Chondrocyte (in vitro differentiated cells): ENCODE measurements around the gene ITSN1. TPM values are rescaled to one million over a fixed set of nuclear protein-coding genes. Genes with fewer than 3 reads are reported as not detected.
A peak's percentile ranks its signal among the peaks of the same experiment; 100 is the strongest.

Experiments used
- DNase-seq: peaks from one replicate; pipeline ENCODE4 v3.0.0; 2021; ENCODE audit warnings: mixed read lengths, low spot score
- H3K27ac Mint-ChIP-seq: one replicate; pipeline ENCODE4 v1.8.0; 2021; ENCODE audit warnings: mild to moderate bottlenecking, moderate library complexity, mixed read lengths; ENCODE audit not compliant: unreplicated experiment
- H3K27me3 Mint-ChIP-seq: 2 replicates; pipeline ENCODE4 v1.8.0; 2021; ENCODE audit warnings: low read depth, mixed read lengths
- H3K36me3 Mint-ChIP-seq: 2 replicates; pipeline ENCODE4 v1.8.0; 2021; ENCODE audit warnings: low read depth, mixed read lengths
- H3K4me1 Mint-ChIP-seq: 2 replicates; pipeline ENCODE4 v1.8.0; 2021; ENCODE audit warnings: low read depth, mild to moderate bottlenecking, mixed read lengths
- H3K4me3 Mint-ChIP-seq: one replicate; pipeline ENCODE4 v1.8.0; 2021; ENCODE audit warnings: mild to moderate bottlenecking, moderate library complexity, mixed read lengths; ENCODE audit not compliant: unreplicated experiment
- H3K9me3 Mint-ChIP-seq: 2 replicates; pipeline ENCODE4 v1.8.0; 2021; ENCODE audit warnings: low read depth, mixed read lengths
- CTCF ChIP-seq: fragments of 200-600 bp; sonication (generic); IDR thresholded peaks from 2 replicates; pipeline ENCODE4 v1.5.0; 2021; ENCODE audit warnings: antibody characterized with exemption, mild to moderate bottlenecking, moderate library complexity
- total RNA-seq: library from RNA; stranded (reverse); gene quantifications from 3 replicates; pipeline ENCODE4 v1.2.1, GENCODE V29; 2021

Gene ITSN1
- total RNA-seq, 1 donor from 2014 or later = 29.8 TPM

- Mint-ChIP-seq H3K27ac (peak overlapping the region; percentile 86), H3K27me3 (no peaks in the 10 kb centered on the region), H3K4me3 (peak overlapping the region; percentile 37), H3K4me1 (peaks cover 70% of the 10 kb centered on the region), H3K9me3 (no peaks in the 10 kb centered on the region), H3K36me3 (peaks cover 26% of the 10 kb centered on the region)
- no peak for DNase-seq
- TF ChIP-seq CTCF = peak; percentile 64
Measured at GRCh38 chr21:33824156-33824941, 182.0 kb downstream of the ITSN1 start.

GRCh38 chr21:33825419-33825818 is 183.1 kb downstream of the ITSN1 start:
- peaks cover 65% of the 10 kb centered on the region for H3K4me1 Mint-ChIP-seq
- no peak for DNase-seq
- H3K27ac Mint-ChIP-seq = peak overlapping the region; percentile 92
- peaks cover 35% of the 10 kb centered on the region for H3K36me3 Mint-ChIP-seq
- no peak overlapping the region for H3K4me3 Mint-ChIP-seq
- H3K9me3 Mint-ChIP-seq = no peaks in the 10 kb centered on the region
- H3K27me3 Mint-ChIP-seq = no peaks in the 10 kb centered on the region
- TF ChIP-seq CTCF = no peak

GRCh38 chr21:33825915-33826314 is 183.6 kb downstream of the ITSN1 start:
- no peak for DNase-seq
- Mint-ChIP-seq H3K4me3 (no peak overlapping the region), H3K9me3 (no peaks in the 10 kb centered on the region), H3K36me3 (peaks cover 34% of the 10 kb centered on the region), H3K27ac (peak overlapping the region; percentile 92), H3K4me1 (peaks cover 64% of the 10 kb centered on the region), H3K27me3 (no peaks in the 10 kb centered on the region)
- TF ChIP-seq CTCF = no peak

GRCh38 chr21:33828083-33828482 is 185.8 kb downstream of the ITSN1 start:
- peaks cover 43% of the 10 kb centered on the region for H3K36me3 Mint-ChIP-seq
- no peak for TF ChIP-seq CTCF

GRCh38 chr21:33828577-33828976 is 186.3 kb downstream of the ITSN1 start:
- no peak for TF ChIP-seq CTCF
- Mint-ChIP-seq H3K27me3 (no peaks in the 10 kb centered on the region), H3K36me3 (peaks cover 40% of the 10 kb centered on the region), H3K4me3 (no peak overlapping the region), H3K9me3 (no peaks in the 10 kb centered on the region), H3K27ac (peak overlapping the region; percentile 46), H3K4me1 (peaks cover 52% of the 10 kb centered on the region)
- no peak for DNase-seq

More at GRCh38 chr21:33828083-33828482, 185.8 kb downstream of the ITSN1 start:
- Mint-ChIP-seq H3K27ac (no peak overlapping the region), H3K9me3 (no peaks in the 10 kb centered on the region), H3K4me1 (peaks cover 52% of the 10 kb centered on the region), H3K4me3 (no peak overlapping the region), H3K27me3 (no peaks in the 10 kb centered on the region)
- DNase-seq = no peak
